Activated CD4-positive, CD25-positive, alpha-beta regulatory T cell treated with anti-CD3 and anti-CD28 coated beads, Interleukin-2, amount 50 U/mL, for 24 hours (primary cell): ENCODE measurements around the gene DUOXA2.
"Not testable (repeated sequence)": the region's sequence is repeated elsewhere in the genome, so short reads cannot be mapped to it uniquely, and the experiment has no call there.

Source experiments
- ATAC-seq, 2 donors: fragments of 150-1000 bp; cut with Tn5 transposase; one replicate each; pipeline ENCODE4 v1.10.0; 2021; ENCODE audit warnings: mild to moderate bottlenecking in 1 of 2, moderate library complexity in 1 of 2

DUOXA2 gene

GRCh38 chr15:45097466-45097865 lies 16.7 kb upstream of the DUOXA2 start:
- ATAC-seq: no peak

GRCh38 chr15:45099549-45100165 lies 14.5 kb upstream of the DUOXA2 start:
- no peak for ATAC-seq

DNA sequence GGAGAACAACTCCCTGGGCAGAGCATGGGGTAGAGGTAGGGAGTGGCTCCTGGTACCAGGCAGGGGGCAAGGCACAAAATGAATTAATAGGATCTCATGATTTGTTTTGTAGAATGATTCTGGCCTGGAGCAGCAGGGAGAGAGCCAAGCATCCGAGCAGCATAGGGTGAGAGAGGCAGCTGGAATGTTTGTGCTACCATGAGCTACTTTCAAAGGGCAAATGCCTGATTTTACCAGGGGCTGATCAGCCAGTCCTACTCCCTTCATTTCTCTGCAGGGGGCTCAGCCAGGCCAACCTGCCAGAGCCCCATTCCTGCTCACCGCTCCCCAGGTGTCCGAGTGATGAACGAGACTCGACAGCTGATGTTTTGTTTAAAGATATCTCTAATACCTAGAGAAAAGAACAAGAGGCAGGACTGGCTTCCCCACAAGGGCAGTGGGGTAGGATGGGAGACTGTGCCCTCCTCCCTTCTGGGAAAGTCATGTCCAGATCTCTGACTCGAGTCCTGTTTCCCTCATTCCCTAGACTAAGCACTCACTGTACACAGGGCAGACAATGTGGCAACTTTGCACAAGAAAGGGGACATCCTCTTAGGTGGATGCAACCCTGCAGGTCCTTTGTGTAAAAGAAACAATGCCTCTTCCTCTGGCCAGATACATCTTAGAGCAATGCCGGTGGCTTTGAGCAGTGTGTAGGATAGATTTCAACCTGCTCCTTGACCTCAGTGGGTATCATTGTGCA lies 13.1 kb upstream of the DUOXA2 start:
- no peak for ATAC-seq

GRCh38 chr15:45101749-45102148 lies 12.4 kb upstream of the DUOXA2 start:
- no peak for ATAC-seq

GRCh38 chr15:45102226-45102625 lies 11.9 kb upstream of the DUOXA2 start:
- ATAC-seq: no peak

GRCh38 chr15:45104170-45104569 lies 10.0 kb upstream of the DUOXA2 start:
- not testable (repeated sequence) for ATAC-seq

GRCh38 chr15:45105586-45105985 lies 8.5 kb upstream of the DUOXA2 start:
- ATAC-seq: no peak

- no peak for ATAC-seq
These were observed 7.9 kb upstream of the DUOXA2 start for GRCh38 chr15:45106002-45106790.

- ATAC-seq: no peak
These were observed 6.0 kb upstream of the DUOXA2 start for GRCh38 chr15:45107941-45108630.

GRCh38 chr15:45110256-45110820 lies 3.8 kb upstream of the DUOXA2 start:
- ATAC-seq: no peak

- ATAC-seq: no peak
These were observed 2.6 kb upstream of the DUOXA2 start for GRCh38 chr15:45111390-45112142.

- no peak for ATAC-seq
These were observed 2.0 kb upstream of the DUOXA2 start for GRCh38 chr15:45112143-45112590.

GRCh38 chr15:45112591-45113379 lies 1.3 kb upstream of the DUOXA2 start:
- no peak for ATAC-seq

GRCh38 chr15:45113380-45113990 lies 641 bp upstream of the DUOXA2 start:
- ATAC-seq: no peak

DNA sequence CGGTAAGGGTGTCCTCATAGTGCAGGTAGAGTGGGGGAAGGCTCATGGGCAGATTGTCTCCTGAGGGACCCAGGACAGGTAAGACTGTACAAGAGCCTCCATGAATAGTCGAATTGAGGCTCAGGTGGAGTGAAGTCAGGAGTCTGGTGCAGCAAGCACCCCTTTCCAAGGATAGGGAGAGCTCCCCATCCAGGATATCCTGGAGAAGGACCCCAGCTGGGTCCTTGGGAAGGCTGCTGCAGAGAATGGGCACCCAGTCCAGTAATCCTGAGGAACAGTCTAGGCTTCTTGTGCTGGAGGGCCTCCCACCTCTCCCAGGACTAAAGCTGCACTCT lies 592 bp downstream of the DUOXA2 start:
- ATAC-seq: no peak

DNA sequence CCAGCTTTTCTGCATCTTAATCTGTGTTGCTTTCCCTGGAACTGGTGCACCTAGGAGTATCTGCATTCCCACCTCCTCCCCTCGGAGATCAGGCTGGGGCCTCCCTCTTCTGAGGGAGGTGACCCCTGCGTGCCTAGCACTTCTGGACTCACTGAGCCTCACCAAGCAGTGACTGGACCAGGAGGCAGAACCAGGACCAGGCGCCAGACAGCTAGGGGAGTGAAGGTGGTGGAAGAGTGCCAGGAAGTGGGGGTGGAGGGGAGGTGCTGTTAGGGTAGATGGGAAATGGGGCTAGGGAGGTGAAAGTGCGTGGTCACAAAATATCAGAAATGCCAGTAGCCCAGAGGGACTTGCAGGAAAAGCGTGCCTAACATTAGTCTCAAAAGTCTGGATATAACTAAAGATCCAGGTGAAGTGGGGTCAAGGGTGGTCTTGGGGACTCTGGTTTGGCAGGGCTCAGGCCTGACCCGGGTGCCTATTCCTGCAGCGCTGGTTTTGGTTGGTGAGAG lies 1.2 kb downstream of the DUOXA2 start:
- ATAC-seq: no peak

GRCh38 chr15:45116006-45116481 lies 1.9 kb downstream of the DUOXA2 start:
- no peak for ATAC-seq

- ATAC-seq: no peak
These were observed 2.6 kb downstream of the DUOXA2 start for GRCh38 chr15:45116482-45117307.
